Endothelial cell of umbilical vein (primary cell): Measurements from ENCODE around the gene SSH3.

ENCODE experiments used
- EZH2 ChIP-seq: IDR thresholded peaks from 2 replicates; pipeline ENCODE4 v1.6.1; 2012; ENCODE audit warnings: borderline replicate concordance, low read depth, mild to moderate bottlenecking, moderate library complexity, low read length, inconsistent platforms; ENCODE audit not compliant: severe bottlenecking
- FOS ChIP-seq: IDR thresholded peaks from 2 replicates; pipeline ENCODE4 v1.6.1; 2011; ENCODE audit warnings: mild to moderate bottlenecking, low read length, moderate library complexity, borderline replicate concordance; ENCODE audit not compliant: insufficient read depth
- GATA2 ChIP-seq: IDR thresholded peaks from 2 replicates; pipeline ENCODE4 v1.7.0; 2011; ENCODE audit warnings: low read depth, mild to moderate bottlenecking, moderate library complexity, mixed read lengths, low read length; ENCODE audit not compliant: insufficient read length, insufficient read depth
- JUN ChIP-seq: IDR thresholded peaks from 2 replicates; pipeline ENCODE4 v1.6.1; 2011; ENCODE audit warnings: borderline replicate concordance, low read depth; ENCODE audit not compliant: insufficient read length, insufficient read depth
- MYC ChIP-seq: IDR thresholded peaks from one replicate; pipeline ENCODE4 v1.6.1; 2011; ENCODE audit warnings: mild to moderate bottlenecking, low read depth, low read length
- POLR2A ChIP-seq: IDR thresholded peaks from 2 replicates; pipeline ENCODE4 v1.6.1; 2012; ENCODE audit warnings: low read depth, mild to moderate bottlenecking, control low read depth, low read length
- POLR2AphosphoS5 ChIP-seq: IDR thresholded peaks from 2 replicates; pipeline ENCODE4 v1.6.1; 2012; ENCODE audit warnings: low read depth, mild to moderate bottlenecking, control low read depth, low read length, moderate library complexity; ENCODE audit not compliant: insufficient read depth
- TF ChIP-seq, protein P1 (sequence below), 2 donors: IDR thresholded peaks; 1 replicate in 1 of 2; 2 replicates in 1 of 2; pipeline ENCODE4 v1.5.1; 2011; ENCODE audit warnings: low read length in 2 of 2, mild to moderate bottlenecking in 2 of 2, moderate library complexity in 2 of 2, control low read depth in 1 of 2, inconsistent platforms in 1 of 2, low read depth in 1 of 2; ENCODE audit not compliant: insufficient read depth in 1 of 2; ENCODE audit errors: extremely low read depth in 1 of 2
- TF ChIP-seq, protein P2 (sequence below): IDR thresholded peaks from 2 replicates; pipeline ENCODE4 v1.6.1; 2011; ENCODE audit not compliant: insufficient read depth, insufficient read length

DNA sequence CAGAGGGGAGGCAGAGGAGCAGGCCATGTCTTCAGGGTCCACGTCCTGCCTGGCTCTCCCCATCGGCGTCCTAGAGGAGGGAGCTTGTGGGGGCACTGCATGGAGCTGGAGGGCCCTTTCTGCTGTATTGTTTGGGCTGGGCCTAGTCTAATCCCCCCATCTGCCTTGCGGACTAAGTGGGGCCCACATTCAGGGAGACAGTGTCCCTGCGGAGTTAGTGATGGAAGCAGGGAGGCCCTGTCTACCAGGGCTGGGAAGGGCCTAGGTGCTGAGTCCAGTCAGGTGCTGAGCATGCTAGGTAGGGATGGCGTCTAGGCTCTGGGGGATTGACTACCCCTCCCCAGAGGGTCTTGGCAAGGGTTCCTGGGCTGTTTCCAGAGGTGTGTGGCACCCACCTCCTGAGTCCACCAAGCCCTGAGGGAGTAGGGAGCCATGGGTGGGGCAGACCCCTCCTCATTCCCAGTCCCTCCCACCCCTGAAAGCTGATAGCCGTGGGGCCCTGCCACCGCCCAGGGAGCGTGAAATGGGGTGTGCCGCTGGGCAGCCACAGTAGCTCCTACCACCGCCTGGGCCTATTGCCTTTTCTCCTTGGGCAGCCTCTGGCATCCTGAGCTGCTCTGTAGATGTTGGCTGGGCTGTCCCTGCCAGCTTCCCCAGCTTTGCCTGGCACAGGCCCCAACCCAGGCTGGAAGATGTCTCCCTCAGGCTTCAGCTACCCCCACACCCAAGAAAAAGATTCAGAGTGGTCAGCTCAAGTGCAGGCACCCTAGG is 51.9 kb downstream of the SSH3 start:
- TF ChIP-seq, protein P1, sequence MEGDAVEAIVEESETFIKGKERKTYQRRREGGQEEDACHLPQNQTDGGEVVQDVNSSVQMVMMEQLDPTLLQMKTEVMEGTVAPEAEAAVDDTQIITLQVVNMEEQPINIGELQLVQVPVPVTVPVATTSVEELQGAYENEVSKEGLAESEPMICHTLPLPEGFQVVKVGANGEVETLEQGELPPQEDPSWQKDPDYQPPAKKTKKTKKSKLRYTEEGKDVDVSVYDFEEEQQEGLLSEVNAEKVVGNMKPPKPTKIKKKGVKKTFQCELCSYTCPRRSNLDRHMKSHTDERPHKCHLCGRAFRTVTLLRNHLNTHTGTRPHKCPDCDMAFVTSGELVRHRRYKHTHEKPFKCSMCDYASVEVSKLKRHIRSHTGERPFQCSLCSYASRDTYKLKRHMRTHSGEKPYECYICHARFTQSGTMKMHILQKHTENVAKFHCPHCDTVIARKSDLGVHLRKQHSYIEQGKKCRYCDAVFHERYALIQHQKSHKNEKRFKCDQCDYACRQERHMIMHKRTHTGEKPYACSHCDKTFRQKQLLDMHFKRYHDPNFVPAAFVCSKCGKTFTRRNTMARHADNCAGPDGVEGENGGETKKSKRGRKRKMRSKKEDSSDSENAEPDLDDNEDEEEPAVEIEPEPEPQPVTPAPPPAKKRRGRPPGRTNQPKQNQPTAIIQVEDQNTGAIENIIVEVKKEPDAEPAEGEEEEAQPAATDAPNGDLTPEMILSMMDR (IDR thresholded peaks at IDR 0.05; ENCODE audit: extremely low read depth in 1 of 2, insufficient read depth in 1 of 2, low read depth in 1 of 2, low read length in 2 of 2) = no peak
- TF ChIP-seq EZH2 (no peak), POLR2A (no peak), POLR2AphosphoS5 (no peak), MYC (no peak), JUN (no peak), FOS (no peak), GATA2 (no peak)
- TF ChIP-seq, protein P2, sequence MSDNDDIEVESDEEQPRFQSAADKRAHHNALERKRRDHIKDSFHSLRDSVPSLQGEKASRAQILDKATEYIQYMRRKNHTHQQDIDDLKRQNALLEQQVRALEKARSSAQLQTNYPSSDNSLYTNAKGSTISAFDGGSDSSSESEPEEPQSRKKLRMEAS = no peak
